H1 (cell line): ENCODE data around the gene PLXNA4. TPM values are rescaled to one million over a fixed set of nuclear protein-coding genes. Genes with fewer than 3 reads are reported as not detected.

Experiments used
- CTCF ChIA-PET: fragments of 300-600 bp; sonication (Branson Sonifier 250); formaldehyde crosslinking; loops from one replicate; lab custom pipeline; 2021; ENCODE audit not compliant: partially characterized antibody; lab: Charles Lee
- POLR2A ChIA-PET: fragments of 300-600 bp; sonication (Branson Sonifier 250); formaldehyde crosslinking; loops from one replicate; lab custom pipeline; 2021; ENCODE audit warnings: inconsistent platforms; ENCODE audit not compliant: partially characterized antibody; lab: Charles Lee
- DNase-seq, 2 experiments: peaks; one replicate each; pipeline versions ENCODE4 v3.0.0 to v3.0.0-alpha.2; 2010 to 2022; ENCODE audit warnings: low spot score in 2 of 2, low read depth in 1 of 2, mixed read lengths in 1 of 2
- FAIRE-seq: peaks from 2 replicates; lab custom pipeline; 2011; peaks lifted over from hg19 to GRCh38; lab: Jason Lieb, UNC
- H2AFZ ChIP-seq: 2 replicates; pipeline ENCODE4 v1.8.1; 2012; ENCODE audit warnings: low read length, inconsistent platforms
- H2AK5ac ChIP-seq: 2 replicates; pipeline ENCODE4 v1.6.1; 2013; ENCODE audit warnings: low read depth, low read length
- H2BK120ac ChIP-seq: replicated peaks from 2 replicates; pipeline ENCODE3; 2013; ENCODE audit warnings: low read depth, low read length, inconsistent platforms
- H2BK12ac ChIP-seq: 2 replicates; pipeline ENCODE4 v1.6.1; 2013; ENCODE audit warnings: low read depth, low read length
- H2BK15ac ChIP-seq: 2 replicates; pipeline ENCODE4 v1.6.1; 2013; ENCODE audit warnings: low read length
- H2BK20ac ChIP-seq: 2 replicates; pipeline ENCODE4 v1.6.1; 2013; ENCODE audit warnings: low read length
- H2BK5ac ChIP-seq: 2 replicates; pipeline ENCODE4 v1.6.1; 2013; ENCODE audit warnings: low read depth, low read length
- H3K14ac ChIP-seq: 2 replicates; pipeline ENCODE4 v1.6.1; 2013; ENCODE audit warnings: inconsistent platforms; ENCODE audit not compliant: insufficient read length
- H3K18ac ChIP-seq: 2 replicates; pipeline ENCODE4 v1.6.1; 2013; ENCODE audit warnings: low read length; ENCODE audit errors: extremely low read depth
- H3K23ac ChIP-seq: 2 replicates; pipeline ENCODE4 v1.6.1; 2013; ENCODE audit warnings: inconsistent platforms; ENCODE audit not compliant: insufficient read length
- H3K23me2 ChIP-seq: 2 replicates; pipeline ENCODE4 v1.6.1; 2013; ENCODE audit warnings: low read depth, low read length
- H3K27ac ChIP-seq: 2 replicates; pipeline ENCODE4 v1.6.1; 2011; ENCODE audit warnings: low read depth, low read length, inconsistent platforms
- H3K27me3 ChIP-seq, 4 experiments: replicated peaks in 1 of 4; 1 replicate in 1 of 4; 2 replicates in 3 of 4; pipeline versions ENCODE4 v1.6.1 to v1.8.1; 2011 to 2013; ENCODE audit warnings: low read length in 3 of 4, mild to moderate bottlenecking in 3 of 4, inconsistent platforms in 2 of 4, mixed read lengths in 2 of 4, moderate library complexity in 1 of 4; ENCODE audit not compliant: control insufficient read depth in 3 of 4, insufficient read depth in 3 of 4; ENCODE audit errors: extremely low read depth in 1 of 4
- H3K36me3 ChIP-seq, 4 experiments: 2 replicates each; pipeline versions ENCODE4 v1.6.1 to v1.8.1; 2011 to 2013; ENCODE audit warnings: mild to moderate bottlenecking in 4 of 4, low read length in 3 of 4, moderate library complexity in 2 of 4, control low read depth in 1 of 4, inconsistent platforms in 1 of 4; ENCODE audit not compliant: insufficient read depth in 4 of 4, control insufficient read depth in 2 of 4
- H3K4ac ChIP-seq: replicated peaks from 2 replicates; pipeline ENCODE3; 2013; ENCODE audit warnings: low read length, low read depth, mixed read lengths, inconsistent platforms; ENCODE audit not compliant: insufficient read length
- H3K4me1 ChIP-seq, 4 experiments: replicated peaks in 1 of 4; 1 replicate in 1 of 4; 2 replicates in 3 of 4; pipeline versions ENCODE4 v1.6.1 to v1.8.1; 2011 to 2013; ENCODE audit warnings: low read length in 3 of 4, inconsistent platforms in 2 of 4, mixed read lengths in 1 of 4; ENCODE audit not compliant: insufficient read depth in 4 of 4, control insufficient read depth in 3 of 4
- H3K4me2 ChIP-seq, 2 experiments: 2 replicates each; pipeline versions ENCODE4 v1.6.1 to v1.8.1; 2011 to 2013; ENCODE audit warnings: low read depth in 2 of 2, low read length in 2 of 2, control low read depth in 1 of 2, inconsistent platforms in 1 of 2, mild to moderate bottlenecking in 1 of 2; ENCODE audit not compliant: insufficient read depth in 1 of 2
- H3K4me3 ChIP-seq, 4 experiments: fragments of 200-600, 300-600 bp in 1 of 4; sonication (generic), shearing (Covaris generic), sonication (Bioruptor Twin) in 1 of 4; 2 replicates each; pipeline versions ENCODE4 v1.5.1 to v1.8.1; 2011 to 2016; ENCODE audit warnings: low read length in 4 of 4, low read depth in 3 of 4, control low read depth in 2 of 4, inconsistent platforms in 2 of 4, mild to moderate bottlenecking in 2 of 4, mixed read lengths in 1 of 4, moderate library complexity in 1 of 4; ENCODE audit not compliant: insufficient read depth in 2 of 4; ENCODE audit errors: extremely low read depth in 1 of 4
- H3K56ac ChIP-seq: replicated peaks from 2 replicates; pipeline ENCODE3; 2013; ENCODE audit warnings: low read depth, mild to moderate bottlenecking, mixed read lengths, low read length, inconsistent platforms; ENCODE audit not compliant: insufficient read length
- H3K79me1 ChIP-seq: 2 replicates; pipeline ENCODE4 v1.6.1; 2013; ENCODE audit warnings: low read depth, low read length, control low read depth
- H3K79me2 ChIP-seq, 2 experiments: 2 replicates each; pipeline versions ENCODE4 v1.6.1 to v1.8.1; 2012 to 2013; ENCODE audit warnings: low read length in 2 of 2, mild to moderate bottlenecking in 2 of 2, inconsistent platforms in 1 of 2; ENCODE audit not compliant: insufficient read depth in 2 of 2, control insufficient read depth in 1 of 2
- H3K9ac ChIP-seq, 4 experiments: replicated peaks in 1 of 4; 1 replicate in 1 of 4; 2 replicates in 3 of 4; pipeline versions ENCODE4 v1.6.1 to v1.8.1; 2011 to 2013; ENCODE audit warnings: low read depth in 3 of 4, low read length in 3 of 4, control low read depth in 2 of 4, mild to moderate bottlenecking in 2 of 4, moderate library complexity in 2 of 4, inconsistent platforms in 1 of 4; ENCODE audit errors: extremely low read depth in 1 of 4
- H3K9me3 ChIP-seq, 2 experiments: 2 replicates each; pipeline versions ENCODE4 v1.6.1 to v1.8.1; 2012 to 2013; ENCODE audit warnings: mild to moderate bottlenecking in 2 of 2, moderate library complexity in 2 of 2, control low read depth in 1 of 2, inconsistent platforms in 1 of 2, low read depth in 1 of 2, low read length in 1 of 2, mixed read lengths in 1 of 2; ENCODE audit not compliant: insufficient read depth in 2 of 2
- H4K20me1 ChIP-seq, 2 experiments: replicated peaks in 1 of 2; 2 replicates each; pipeline versions ENCODE3 to v1.8.1; 2011 to 2013; ENCODE audit warnings: inconsistent platforms in 2 of 2, low read length in 2 of 2, mild to moderate bottlenecking in 1 of 2; ENCODE audit not compliant: insufficient read depth in 2 of 2, control insufficient read depth in 1 of 2
- H4K5ac ChIP-seq: 2 replicates; pipeline ENCODE4 v1.6.1; 2013; ENCODE audit warnings: low read length, low read depth, mixed read lengths, inconsistent platforms; ENCODE audit not compliant: insufficient read length
- H4K8ac ChIP-seq: 2 replicates; pipeline ENCODE4 v1.8.0; 2013; ENCODE audit warnings: mild to moderate bottlenecking, moderate library complexity, low read length, inconsistent platforms; ENCODE audit not compliant: insufficient read depth; ENCODE audit errors: extremely low read depth
- H4K91ac ChIP-seq: replicated peaks from 2 replicates; pipeline ENCODE3; 2013; ENCODE audit warnings: low read length, mixed read lengths, inconsistent platforms; ENCODE audit not compliant: insufficient read length
- CTCF ChIP-seq, 3 experiments: IDR thresholded peaks; 1 replicate in 2 of 3; 2 replicates in 1 of 3; pipeline versions ENCODE4 v1.5.1 to v1.6.1; 2011; ENCODE audit warnings: low read length in 3 of 3, mild to moderate bottlenecking in 3 of 3, inconsistent platforms in 2 of 3, low read depth in 1 of 3, moderate library complexity in 1 of 3; ENCODE audit not compliant: insufficient read depth in 1 of 3; ENCODE audit errors: control extremely low read depth in 1 of 3
- EGR1 ChIP-seq: IDR thresholded peaks from 2 replicates; pipeline ENCODE4 v1.6.1; 2011; ENCODE audit warnings: low read depth, low read length, borderline replicate concordance
- NANOG ChIP-seq: IDR thresholded peaks from 2 replicates; pipeline ENCODE4 v1.6.1; 2011; ENCODE audit warnings: low read length, low read depth, mild to moderate bottlenecking, inconsistent platforms; ENCODE audit not compliant: insufficient read depth, poor library complexity, severe bottlenecking
- RNF2 ChIP-seq: fragments of 200-900, 300-1000 bp; sonication (generic); IDR thresholded peaks from 2 replicates; pipeline ENCODE4 v1.7.1; 2016; ENCODE audit warnings: borderline replicate concordance, low read depth, mild to moderate bottlenecking, antibody characterized with exemption, low read length; ENCODE audit not compliant: poor library complexity, severe bottlenecking; ENCODE audit errors: missing control alignments
- SP1 ChIP-seq: IDR thresholded peaks from 2 replicates; pipeline ENCODE4 v1.6.1; 2011; ENCODE audit warnings: low read depth, low read length
- SP4 ChIP-seq: IDR thresholded peaks from 2 replicates; pipeline ENCODE4 v1.6.1; 2012; ENCODE audit warnings: low read length, inconsistent platforms
- YY1 ChIP-seq: IDR thresholded peaks from 2 replicates; pipeline ENCODE4 v1.6.1; 2011; ENCODE audit warnings: low read depth, mild to moderate bottlenecking, low read length
- whole genome bisulfite sequencing, 2 experiments: shearing (Covaris generic) in 1 of 2; methylation state at CpG; one replicate each; pipeline versions ENCODE4 v1.1.6 to v1.1.7; 2013 to 2015; ENCODE audit warnings: low lambda C conversion rate in 2 of 2, mixed read lengths in 2 of 2, inconsistent platforms in 1 of 2, low coverage in 1 of 2, missing lambda C conversion rate in 1 of 2; ENCODE audit not compliant: insufficient replicate concordance in 2 of 2, insufficient coverage in 1 of 2, insufficient read length in 1 of 2; ENCODE audit errors: extremely low coverage in 1 of 2, missing lambda C conversion rate in 1 of 2; 5-methylcytosine and 5-hydroxymethylcytosine counted together
- polyA plus RNA-seq, 7 experiments: library from polyadenylated mRNA; depleted of rRNA in 3 of 7; stranded (reverse) in 5 of 7; unstranded in 2 of 7; fragments of >200 nt in 5 of 7; fragments of 200-250 nt in 2 of 7; gene quantifications; 1 replicate in 5 of 7; 2 replicates in 1 of 7; 4 replicates in 1 of 7; pipeline versions ENCODE4 v1.2.1 to v1.2.3, GENCODE V29; 2011 to 2013; ENCODE audit warnings: missing spikeins in 2 of 7, mixed read lengths in 2 of 7
- total RNA-seq: library from RNA; stranded (reverse); fragmentation: NEBNext Ultra II Directional; extraction: Animal tissue kit (Norgen Biotek cat#: 25700); gene quantifications from 2 replicates; pipeline ENCODE4 v1.2.1, GENCODE V29; 2021
- TF ChIP-seq, protein P1 (sequence below): IDR thresholded peaks from 2 replicates; pipeline ENCODE4 v1.6.1; 2012; ENCODE audit warnings: inconsistent platforms

The PLXNA4 gene
- total and polyA plus RNA-seq, 2 of the 8 experiments (the other 6 are each of a cell fraction or from before 2014, with no cell fraction given): 0.76 to 0.79 TPM

DNA sequence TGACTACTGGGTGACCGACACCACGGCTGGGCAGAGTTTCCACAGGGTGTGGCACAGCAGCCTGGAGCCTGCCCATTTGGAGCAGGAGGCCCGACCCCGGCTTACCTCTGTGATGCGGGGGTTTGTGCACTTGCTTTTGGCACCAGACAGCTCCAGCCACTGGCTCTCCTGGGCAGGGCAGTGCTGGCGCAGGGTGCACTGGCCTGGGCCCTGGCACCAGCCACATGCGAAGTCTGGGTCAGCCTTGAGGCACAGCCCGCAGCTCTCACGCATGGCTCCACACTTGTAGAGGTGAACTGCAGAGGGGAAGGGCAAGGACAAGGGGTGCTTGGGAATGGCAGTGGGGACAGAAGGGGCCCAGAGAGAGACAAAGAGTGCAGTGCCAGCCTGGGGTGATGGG, 373.7 kb downstream of the PLXNA4 start:
- Histone ChIP-seq H3K9ac (no peak overlapping the region), H3K79me1 (no peaks in the 10 kb centered on the region), H3K56ac (no peak overlapping the region), H3K27me3 (no peaks in the 10 kb centered on the region), H3K4me2 (no peak overlapping the region), H4K8ac (no peak overlapping the region), H3K23ac (no peak overlapping the region), H3K36me3 (no peaks in the 10 kb centered on the region), H4K5ac (no peak overlapping the region), H2BK15ac (no peak overlapping the region; the same call in 1 of the 2 replicates), H2BK20ac (0 out of 2 replicates have a peak overlapping the region, but pooled peaks have one; percentile 17), H4K91ac (no peak overlapping the region), H3K27ac (no peak overlapping the region), H2BK120ac (no peak overlapping the region), H3K79me2 (no peaks in the 10 kb centered on the region), H3K23me2 (no peaks in the 10 kb centered on the region), H3K4me1 (peaks cover 0 to 9% (median 2%) of the 10 kb centered on the region in 4 experiments; a peak in 2 of 7 replicates), H3K18ac (no peak overlapping the region), H3K14ac (no peak overlapping the region), H3K4me3 (no peak overlapping the region), H2BK5ac (no peak overlapping the region), H2BK12ac (peak overlapping the region; percentile 29; the same call in 1 of the 2 replicates), H3K4ac (no peak overlapping the region), H4K20me1 (no peaks in the 10 kb centered on the region), H3K9me3 (no peaks in the 10 kb centered on the region), H2AFZ (no peak overlapping the region), H2AK5ac (no peak overlapping the region; the same call in 1 of the 2 replicates)
- CTCF ChIA-PET: interaction anchor here (0.6 to 3.1 kb wide), 9 partner anchors 9 to 270 kb away, joined by 3 to 12 read pairs (median 3); no protein-coding TSS in a partner anchor
- DNase-seq (no peak), FAIRE-seq (no peak)
- POLR2A ChIA-PET: interaction anchor here (1.8 kb wide), 1 partner anchor 14 kb away, joined by 8 read pairs; no protein-coding TSS in a partner anchor
- 88% methylated on average over 8 of the region's 9 CpGs; no CpG with 5 or more reads in 1 of the 2 experiments for WGBS, 2 experiments
- TF ChIP-seq RNF2: no peak
- TF ChIP-seq NANOG: no peak
- no peak for TF ChIP-seq YY1
- TF ChIP-seq SP4: no peak
- TF ChIP-seq EGR1: no peak
- no peak for TF ChIP-seq SP1
- no peak for TF ChIP-seq CTCF (IDR thresholded peaks at IDR 0.05; ENCODE audit: control extremely low read depth in 1 of 3, insufficient read depth in 1 of 3, low read depth in 1 of 3, low read length in 3 of 3)
- TF ChIP-seq, protein P1, sequence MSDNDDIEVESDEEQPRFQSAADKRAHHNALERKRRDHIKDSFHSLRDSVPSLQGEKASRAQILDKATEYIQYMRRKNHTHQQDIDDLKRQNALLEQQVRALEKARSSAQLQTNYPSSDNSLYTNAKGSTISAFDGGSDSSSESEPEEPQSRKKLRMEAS: no peak
